GM19452 (cell line): ENCODE measurements around the gene MINAR1.

ENCODE experiments used
- ATAC-seq: cut with Tn5 transposase; IDR thresholded peaks from one replicate; pipeline ENCODE4 v1.9.1; 2021; ENCODE audit not compliant: unreplicated experiment

MINAR1 gene

DNA sequence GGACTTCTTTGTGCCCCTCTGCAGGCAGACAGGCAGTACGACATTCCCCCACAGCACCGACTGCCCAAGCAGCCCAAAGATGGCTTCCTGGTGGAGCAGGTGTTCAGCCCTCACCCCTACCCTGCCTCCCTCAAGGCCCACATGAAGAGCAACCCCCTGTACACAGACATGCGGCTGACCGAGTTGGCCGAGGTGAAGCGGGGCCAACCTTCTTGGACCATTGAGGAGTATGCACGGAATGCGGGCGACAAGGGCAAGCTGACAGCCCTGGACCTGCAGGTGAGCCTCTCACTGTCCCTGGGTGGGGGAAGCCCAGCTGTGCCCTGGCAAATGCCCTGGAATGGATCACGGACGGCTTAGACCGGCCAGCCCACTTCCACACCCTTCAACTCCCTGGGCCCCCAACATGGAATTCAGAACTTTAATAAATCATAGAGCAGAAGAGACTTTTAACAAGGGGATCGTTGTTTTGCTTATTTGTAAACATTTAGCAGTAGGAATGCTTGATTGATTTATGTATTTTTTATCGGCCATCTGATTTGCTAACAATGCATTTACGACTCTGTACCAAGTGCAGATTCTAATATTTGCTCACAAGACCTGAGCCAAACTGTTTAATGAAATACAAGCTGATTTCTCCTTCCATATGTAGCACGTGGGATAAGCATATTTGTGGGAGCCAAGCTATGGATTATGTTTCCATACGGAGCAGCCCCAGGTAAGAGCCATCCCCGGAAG lies 31.1 kb downstream of the MINAR1 start:
- no peak for ATAC-seq

DNA sequence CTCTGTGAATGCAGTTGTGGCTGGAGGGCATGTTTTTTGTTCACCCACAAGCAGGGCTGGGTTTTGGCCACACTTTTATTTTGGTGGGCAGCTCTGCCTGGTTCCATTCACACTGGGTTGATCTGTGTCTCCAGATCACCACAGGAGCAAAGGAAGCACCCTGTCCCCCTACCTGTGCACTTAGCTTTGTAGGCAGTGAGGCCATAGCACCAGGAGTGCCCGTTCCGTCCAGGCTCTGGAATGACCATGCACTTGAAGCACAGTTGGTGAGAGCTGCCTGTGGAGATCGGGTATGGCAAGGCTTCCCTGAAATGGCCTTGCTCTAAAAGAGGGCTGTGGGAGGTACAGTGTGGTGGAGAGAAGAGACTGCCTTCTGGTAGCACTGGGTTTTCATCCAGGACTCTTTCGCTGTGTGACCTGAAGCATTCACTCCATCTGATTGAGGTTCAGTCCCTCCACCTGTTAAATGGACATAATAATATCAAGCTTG lies 31.7 kb downstream of the MINAR1 start:
- no peak for ATAC-seq

DNA sequence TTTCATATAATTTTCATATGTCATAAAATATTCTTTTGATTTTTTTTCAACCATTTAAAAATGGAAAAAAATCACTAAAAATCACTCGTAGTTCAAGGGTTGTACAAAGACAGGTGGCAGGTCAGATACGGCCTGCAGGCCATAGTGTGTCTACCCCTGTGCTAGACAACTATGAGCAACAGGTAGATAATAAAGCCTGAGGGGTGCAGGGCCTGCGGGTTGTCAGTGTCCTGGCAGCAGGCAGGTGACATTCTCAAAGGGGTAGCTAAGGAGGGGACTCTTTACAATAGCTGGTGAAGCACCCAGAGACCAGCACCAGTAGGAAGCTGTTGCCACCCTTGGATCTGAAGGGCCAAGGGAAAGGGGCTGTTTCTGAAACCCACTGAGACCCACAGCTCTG lies 34.4 kb downstream of the MINAR1 start:
- ATAC-seq, result no peak

DNA sequence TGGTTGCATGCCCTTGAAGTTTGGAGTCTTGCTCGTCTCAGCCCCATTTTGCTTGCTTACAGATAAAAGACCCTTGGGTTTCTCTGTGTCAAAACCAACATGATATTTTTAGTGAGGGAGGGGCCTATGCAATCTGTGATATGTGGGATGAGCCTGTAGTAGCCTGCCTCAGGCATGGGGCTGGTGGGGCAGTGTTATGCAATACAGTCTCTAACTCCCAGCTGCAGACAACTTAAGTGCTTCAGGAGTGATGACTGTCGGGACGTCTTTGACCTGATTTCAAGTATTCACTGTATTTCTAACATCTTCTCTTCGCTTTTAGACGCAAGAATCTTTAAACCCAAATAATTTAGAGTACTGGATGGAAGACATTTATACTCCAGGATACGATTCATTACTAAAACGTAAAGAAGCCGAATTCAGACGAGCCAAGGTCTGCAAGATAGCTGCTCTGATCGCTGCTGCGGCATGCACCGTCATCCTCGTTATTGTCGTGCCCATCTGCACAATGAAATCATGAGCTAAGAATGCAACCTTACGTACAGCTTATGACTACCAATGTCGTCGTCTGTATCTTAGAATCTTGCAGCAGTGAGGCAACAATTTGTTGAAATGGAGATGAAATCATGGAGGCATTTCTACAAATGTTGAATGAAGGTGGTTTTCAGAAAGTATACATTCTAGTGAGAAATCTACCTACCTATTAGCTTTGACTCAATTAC lies 35.9 kb downstream of the MINAR1 start:
- ATAC-seq, result no peak

DNA sequence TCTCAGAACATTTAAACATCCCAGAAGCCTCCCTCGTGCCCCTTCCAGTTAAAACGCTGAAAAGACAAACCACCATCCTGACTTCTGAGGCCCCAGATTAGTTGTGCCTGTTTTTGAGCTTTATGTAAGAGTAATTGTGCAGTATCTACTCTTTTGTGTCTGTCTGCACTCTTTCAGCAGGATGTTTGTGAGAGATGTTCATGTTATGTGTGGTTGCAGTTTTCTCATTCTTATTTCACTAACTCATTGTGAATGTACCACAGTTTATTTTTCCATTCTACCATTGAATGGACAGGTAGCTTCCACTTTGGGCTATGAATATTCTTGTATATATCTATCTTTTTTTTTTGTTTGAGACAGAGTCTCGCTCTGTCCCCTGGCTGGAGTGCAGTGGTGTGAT lies 40.3 kb downstream of the MINAR1 start:
- ATAC-seq, result no peak

DNA sequence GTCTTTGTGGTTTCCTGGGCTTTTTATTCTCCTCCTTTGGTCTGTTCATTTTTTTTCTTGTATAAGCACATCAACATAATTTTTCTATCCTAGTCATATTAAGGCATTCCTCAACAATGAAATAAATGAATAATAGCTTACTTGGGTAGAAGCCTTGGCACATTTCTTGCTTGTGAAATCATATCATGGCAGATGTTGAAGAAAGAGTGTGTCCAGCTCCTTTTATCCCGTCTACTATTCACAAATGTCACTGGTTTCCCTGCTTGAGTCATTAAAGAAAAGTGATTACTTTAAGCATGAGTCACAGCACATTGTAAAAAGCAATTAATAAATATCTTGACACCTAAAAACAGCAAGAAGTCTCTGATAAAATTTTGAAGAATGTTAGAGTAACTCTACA lies 42.1 kb downstream of the MINAR1 start:
- no peak for ATAC-seq

DNA sequence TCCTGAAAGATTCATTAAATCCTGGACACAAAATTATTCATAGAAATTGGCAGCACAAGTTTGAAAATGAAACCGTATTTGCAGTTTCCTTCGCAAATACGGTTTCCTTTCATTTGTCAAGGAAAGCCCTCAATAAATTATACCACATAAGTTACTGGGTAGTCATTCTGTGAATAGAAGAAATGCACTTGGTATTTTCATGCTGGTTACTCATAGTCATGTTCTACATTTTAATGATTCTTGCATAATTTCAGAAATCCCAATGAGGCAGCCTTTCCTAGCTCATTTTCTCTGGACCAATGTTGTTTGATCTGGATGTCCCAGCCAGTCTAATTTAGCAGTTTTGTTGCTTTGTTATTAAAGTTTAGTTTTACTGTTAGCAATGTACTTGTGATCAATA lies 43.2 kb downstream of the MINAR1 start:
- no peak for ATAC-seq

DNA sequence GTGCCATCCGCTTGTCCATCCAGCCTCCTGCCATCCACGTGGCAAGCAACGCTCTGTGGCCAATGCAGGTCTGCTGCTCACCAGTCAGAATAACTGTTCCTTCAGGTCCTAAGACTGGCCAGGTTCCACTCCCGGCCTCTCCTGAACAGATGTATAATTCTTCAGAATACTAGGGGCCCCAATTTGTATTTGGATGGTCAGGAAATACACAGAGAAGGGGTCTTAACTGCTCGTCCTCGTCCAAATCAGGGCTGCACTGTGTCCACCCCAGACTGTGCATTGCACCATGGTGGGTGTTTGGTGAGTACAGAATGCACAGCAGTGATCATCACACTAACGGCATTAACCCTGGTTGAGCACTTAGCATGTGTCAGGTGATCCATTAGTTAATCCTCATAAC lies 46.0 kb downstream of the MINAR1 start:
- no peak for ATAC-seq

DNA sequence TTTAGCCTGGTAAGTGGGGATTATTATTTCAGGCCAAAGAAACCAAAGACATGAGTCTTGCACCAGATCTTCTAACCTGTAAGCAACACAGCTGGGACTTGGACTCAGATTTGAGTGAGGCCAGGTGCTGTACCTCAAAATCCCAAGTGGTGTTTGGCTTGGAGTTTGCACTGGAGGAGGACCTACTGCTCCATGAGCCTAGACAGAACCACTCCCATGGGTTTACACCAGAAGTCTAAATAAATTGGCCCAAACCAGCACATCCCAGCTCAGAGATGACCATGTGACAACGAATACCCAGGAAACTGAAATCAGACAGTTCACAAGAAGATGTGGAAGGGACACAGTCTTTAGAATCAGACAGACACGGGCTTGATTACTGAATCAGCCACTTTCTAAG lies 47.5 kb downstream of the MINAR1 start:
- no peak for ATAC-seq

DNA sequence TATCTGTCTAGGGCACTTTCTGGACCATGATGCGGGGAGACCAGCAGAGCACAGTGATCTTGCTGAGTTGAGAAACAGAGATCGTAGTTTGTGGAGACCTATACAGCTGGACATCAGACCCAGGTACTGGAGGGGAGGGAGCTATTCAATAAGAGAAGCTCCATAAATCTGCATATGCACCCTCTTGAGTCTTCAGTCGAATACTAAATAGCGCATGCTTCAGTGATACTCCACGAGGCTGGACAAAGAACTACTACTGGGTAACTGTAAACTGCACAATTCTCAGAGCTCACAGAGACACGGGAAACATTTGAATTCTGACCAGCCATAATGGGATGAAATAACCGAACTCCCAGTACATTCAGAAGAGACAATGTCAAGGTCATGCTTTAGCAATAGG lies 49.7 kb downstream of the MINAR1 start:
- ATAC-seq, result no peak
